Esophagus muscularis mucosa (tissue), 4 donors: ENCODE measurements around the gene RTCB. TPM values are rescaled to one million over a fixed set of nuclear protein-coding genes. Genes with fewer than 3 reads are reported as not detected.
A peak's percentile ranks its signal among the peaks of the same experiment; 100 is the strongest.

ENCODE experiments used
- DNase-seq: peaks from one replicate; pipeline ENCODE4 v3.0.0-alpha.2; 2017; ENCODE audit errors: extremely low spot score
- H3K27ac ChIP-seq, 4 donors: fragments of 200-600 bp; sonication (generic); replicated peaks in 1 of 4; 1 replicate in 3 of 4; 2 replicates in 1 of 4; pipeline ENCODE4 v1.5.1; 2016 to 2019; ENCODE audit warnings: mild to moderate bottlenecking in 1 of 4
- H3K27me3 ChIP-seq, 4 donors: fragments of 200-600 bp; sonication (generic); one replicate each; pipeline versions ENCODE4 v1.5.1 to v1.6.0; 2016 to 2019
- H3K36me3 ChIP-seq, 4 donors: fragments of 200-600 bp; sonication (generic); one replicate each; pipeline ENCODE4 v1.5.1; 2016 to 2019
- H3K4me1 ChIP-seq, 4 donors: fragments of 200-600 bp; sonication (generic); one replicate each; pipeline ENCODE4 v1.5.1; 2016 to 2019
- H3K4me3 ChIP-seq, 4 donors: fragments of 200-600 bp; sonication (generic); 1 replicate in 2 of 4; 2 replicates in 2 of 4; pipeline ENCODE4 v1.5.1; 2016 to 2019; ENCODE audit warnings: mild to moderate bottlenecking in 4 of 4, moderate library complexity in 1 of 4
- H3K9me3 ChIP-seq, 4 donors: fragments of 200-600 bp; sonication (generic); 1 replicate in 3 of 4; 2 replicates in 1 of 4; pipeline ENCODE4 v1.5.1; 2016 to 2019
- EP300 ChIP-seq: sonication (generic); formaldehyde crosslinking; IDR thresholded peaks from one replicate; pipeline ENCODE4 v1.6.1; 2017; ENCODE audit warnings: antibody characterized with exemption
- POLR2A ChIP-seq: fragments of 450-650 bp; IDR thresholded peaks from one replicate; pipeline ENCODE4 v1.6.1; 2017; ENCODE audit warnings: antibody characterized with exemption, moderate library complexity, mild to moderate bottlenecking, low read depth
- POLR2AphosphoS5 ChIP-seq, 2 donors: sonication (generic); formaldehyde crosslinking; IDR thresholded peaks; one replicate each; pipeline ENCODE4 v1.6.1; 2017; ENCODE audit warnings: antibody characterized with exemption in 2 of 2
- WGBS: methylation state at CpG from one replicate; pipeline ENCODE4 v1.1.5; 2018; 5-methylcytosine and 5-hydroxymethylcytosine counted together
- intact Hi-C: fragments of 100-400 bp; cut with DNase I; formaldehyde crosslinking; loops from one replicate; pipeline ENCODE4 v1.15.1; 2023
- total RNA-seq, 4 donors: library from RNA; depleted of rRNA; stranded (reverse); fragments of >200 nt; gene quantifications; one replicate each; pipeline versions ENCODE4 v1.1.0 to v1.2.1, GENCODE V29; 2016
- TF ChIP-seq, protein P1 (sequence below), 3 experiments: fragments of 200-600 bp in 2 of 3; fragments of 450-650 bp in 1 of 3; sonication (generic) in 2 of 3; IDR thresholded peaks; one replicate each; pipeline ENCODE4 v1.5.1; 2017 to 2019; ENCODE audit warnings: antibody characterized with exemption in 3 of 3, mild to moderate bottlenecking in 2 of 3, moderate library complexity in 1 of 3

Gene RTCB
- total RNA-seq, 4 donors from 2014 or later, result 46.9 to 71.0 (median 59.1) TPM

DNA sequence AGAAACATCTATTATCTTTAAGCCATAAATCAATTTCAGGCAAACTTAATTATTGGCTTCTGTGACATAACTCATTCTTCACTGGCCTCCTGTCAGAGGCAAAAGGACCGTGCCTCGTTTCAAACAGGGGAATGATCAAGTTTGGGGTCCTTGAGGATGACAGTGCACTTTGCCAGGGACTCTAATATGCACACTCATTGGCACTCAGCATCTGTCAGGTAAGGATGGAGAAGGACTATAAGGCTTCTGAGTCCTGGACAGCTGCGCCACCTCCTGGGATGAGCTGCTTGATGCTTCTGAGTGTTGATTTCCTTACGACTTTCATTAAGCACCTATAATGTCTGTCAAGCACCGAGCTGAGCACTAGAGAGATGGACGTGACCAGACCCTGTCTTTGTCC, 32.0 kb upstream of the RTCB start:
- no peak for DNase-seq
- Histone ChIP-seq H3K27me3 (peaks cover 0 to 52% (median 0%) of the 10 kb centered on the region in 4 donors), H3K4me3 (no peak overlapping the region), H3K36me3 (no peaks in the 10 kb centered on the region), H3K27ac (no peak overlapping the region), H3K4me1 (no peaks in the 10 kb centered on the region), H3K9me3 (no peaks in the 10 kb centered on the region)
- 70% methylated on average over 6 of the region's 6 CpGs for WGBS
- intact Hi-C loops, result no loop called here
- TF ChIP-seq POLR2A (no peak), EP300 (no peak), POLR2AphosphoS5 (IDR thresholded peaks at IDR 0.05) (no peak)
- TF ChIP-seq, protein P1, sequence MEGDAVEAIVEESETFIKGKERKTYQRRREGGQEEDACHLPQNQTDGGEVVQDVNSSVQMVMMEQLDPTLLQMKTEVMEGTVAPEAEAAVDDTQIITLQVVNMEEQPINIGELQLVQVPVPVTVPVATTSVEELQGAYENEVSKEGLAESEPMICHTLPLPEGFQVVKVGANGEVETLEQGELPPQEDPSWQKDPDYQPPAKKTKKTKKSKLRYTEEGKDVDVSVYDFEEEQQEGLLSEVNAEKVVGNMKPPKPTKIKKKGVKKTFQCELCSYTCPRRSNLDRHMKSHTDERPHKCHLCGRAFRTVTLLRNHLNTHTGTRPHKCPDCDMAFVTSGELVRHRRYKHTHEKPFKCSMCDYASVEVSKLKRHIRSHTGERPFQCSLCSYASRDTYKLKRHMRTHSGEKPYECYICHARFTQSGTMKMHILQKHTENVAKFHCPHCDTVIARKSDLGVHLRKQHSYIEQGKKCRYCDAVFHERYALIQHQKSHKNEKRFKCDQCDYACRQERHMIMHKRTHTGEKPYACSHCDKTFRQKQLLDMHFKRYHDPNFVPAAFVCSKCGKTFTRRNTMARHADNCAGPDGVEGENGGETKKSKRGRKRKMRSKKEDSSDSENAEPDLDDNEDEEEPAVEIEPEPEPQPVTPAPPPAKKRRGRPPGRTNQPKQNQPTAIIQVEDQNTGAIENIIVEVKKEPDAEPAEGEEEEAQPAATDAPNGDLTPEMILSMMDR (IDR thresholded peaks at IDR 0.05), result no peak

DNA sequence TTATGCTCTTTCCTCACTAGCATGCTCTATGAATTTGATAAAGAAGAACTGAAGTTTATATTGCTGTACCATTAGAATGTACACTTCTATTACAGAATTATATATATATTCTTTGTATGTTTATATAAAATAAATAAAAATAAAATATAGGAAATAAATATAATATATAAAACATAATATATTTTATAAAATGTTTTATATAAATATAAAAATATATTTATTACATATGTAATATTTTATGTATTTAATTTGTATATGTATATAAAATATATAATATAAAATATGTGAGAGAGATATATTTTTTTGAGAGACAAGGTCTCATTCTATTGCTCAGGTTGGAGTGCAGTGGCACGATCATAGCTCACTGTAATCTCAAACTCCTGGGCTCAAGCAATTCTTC, 18.3 kb upstream of the RTCB start:
- no peaks in the 10 kb centered on the region for H3K36me3 ChIP-seq
- TF ChIP-seq, protein P1 (IDR thresholded peaks at IDR 0.05), result no peak
- TF ChIP-seq POLR2AphosphoS5 (IDR thresholded peaks at IDR 0.05) (no peak), EP300 (no peak)
- H3K4me1 ChIP-seq, result no peaks in the 10 kb centered on the region
- DNase-seq, result no peak
- no peak overlapping the region for H3K4me3 ChIP-seq
- H3K27me3 ChIP-seq, result peaks cover 0 to 16% (median under 1%) of the 10 kb centered on the region in 4 donors
- H3K27ac ChIP-seq, result no peak overlapping the region
- intact Hi-C loops, result no loop called here
- no peaks in the 10 kb centered on the region for H3K9me3 ChIP-seq
- WGBS, result 71% methylated on average over 1 of the region's 1 CpG

DNA sequence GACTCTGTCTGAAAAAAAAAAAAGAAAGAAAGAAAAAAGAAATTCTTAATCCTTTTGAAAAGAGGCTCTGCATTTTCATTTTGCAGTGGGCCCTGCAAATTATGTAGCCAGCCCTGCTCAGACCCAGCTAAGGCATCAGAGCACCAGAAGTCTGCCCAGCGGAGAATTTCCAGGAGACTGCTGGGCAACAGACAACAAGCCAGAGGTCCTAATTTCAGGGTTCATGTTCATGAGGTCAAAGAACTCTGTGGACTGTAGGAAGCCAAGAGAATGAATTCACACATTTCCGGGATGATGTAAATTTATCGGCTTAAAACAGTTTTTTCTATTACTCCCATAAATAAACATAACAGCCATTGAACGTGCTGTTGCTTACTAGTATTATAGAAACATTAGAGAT, 14.8 kb upstream of the RTCB start:
- no peaks in the 10 kb centered on the region for H3K9me3 ChIP-seq
- DNase-seq, result no peak
- H3K27ac ChIP-seq, result no peak overlapping the region
- WGBS, result 76% methylated on average over 4 of the region's 4 CpGs
- H3K4me3 ChIP-seq, result no peak overlapping the region
- no peaks in the 10 kb centered on the region for H3K36me3 ChIP-seq
- H3K27me3 ChIP-seq, result peaks cover 0 to 25% (median 0%) of the 10 kb centered on the region in 4 donors
- TF ChIP-seq, protein P1 (IDR thresholded peaks at IDR 0.05), result no peak
- TF ChIP-seq POLR2A (no peak), EP300 (no peak), POLR2AphosphoS5 (IDR thresholded peaks at IDR 0.05) (no peak)
- H3K4me1 ChIP-seq, result no peaks in the 10 kb centered on the region
- intact Hi-C loops, result no loop called here

DNA sequence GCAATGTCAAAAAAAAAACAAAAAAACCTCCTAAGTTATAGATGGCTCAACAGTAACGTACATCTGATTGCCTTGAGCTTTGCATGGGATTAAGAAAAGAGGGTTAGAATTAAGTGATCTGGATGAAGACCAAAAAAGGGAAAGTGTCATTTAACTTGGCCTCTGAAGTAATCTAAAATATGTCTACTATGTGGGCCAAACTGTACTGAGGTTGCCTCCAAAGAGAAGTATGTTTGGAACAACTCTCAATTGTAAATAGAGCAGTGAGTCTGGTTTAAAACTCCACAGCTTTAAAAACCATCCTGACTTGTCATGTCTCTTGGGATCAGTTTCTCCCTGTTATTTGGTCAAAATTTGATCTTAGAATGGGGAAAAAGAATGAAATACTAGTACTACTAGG, 11.6 kb upstream of the RTCB start:
- 68% methylated on average over 1 of the region's 1 CpG for WGBS
- Histone ChIP-seq H3K9me3 (no peaks in the 10 kb centered on the region), H3K4me1 (no peaks in the 10 kb centered on the region), H3K36me3 (no peaks in the 10 kb centered on the region), H3K27ac (no peak overlapping the region), H3K27me3 (peaks cover 0 to 32% (median 0%) of the 10 kb centered on the region in 4 donors), H3K4me3 (no peak overlapping the region)
- TF ChIP-seq POLR2A, result no peak
- no peak for TF ChIP-seq EP300
- TF ChIP-seq POLR2AphosphoS5 (IDR thresholded peaks at IDR 0.05), result no peak
- TF ChIP-seq, protein P1 (IDR thresholded peaks at IDR 0.05), result no peak
- peak; percentile 1 for DNase-seq
- intact Hi-C loops, result no loop called here

DNA sequence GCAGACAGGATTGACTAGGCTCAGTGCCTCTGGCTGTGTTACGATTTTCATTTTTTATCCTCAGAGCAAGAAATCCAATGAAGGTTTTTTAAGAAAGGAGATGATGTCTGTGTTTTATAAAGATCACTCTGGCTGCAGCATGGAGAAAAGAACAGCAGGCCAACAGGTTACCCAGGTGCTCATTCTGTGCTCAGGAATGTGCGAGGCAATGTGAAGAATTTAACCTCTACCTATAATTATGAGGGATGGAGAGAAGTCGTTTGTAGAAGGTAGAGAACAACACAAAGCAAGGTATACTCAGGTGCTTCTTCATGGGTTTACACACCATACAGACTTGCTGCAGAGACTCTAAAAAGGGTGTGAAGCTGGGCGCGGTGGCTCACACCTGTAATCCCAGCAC, 10.0 kb upstream of the RTCB start:
- peak; percentile 47 for DNase-seq
- WGBS, result 81% methylated on average over 5 of the region's 5 CpGs
- TF ChIP-seq EP300 (no peak), POLR2A (no peak), POLR2AphosphoS5 (IDR thresholded peaks at IDR 0.05) (no peak)
- TF ChIP-seq, protein P1 (IDR thresholded peaks at IDR 0.05), result no peak
- no peak overlapping the region for H3K4me3 ChIP-seq
- intact Hi-C loops, result no loop called here
- H3K27me3 ChIP-seq, result peaks cover 0 to 41% (median 0%) of the 10 kb centered on the region in 4 donors
- no peaks in the 10 kb centered on the region for H3K4me1 ChIP-seq
- no peaks in the 10 kb centered on the region for H3K9me3 ChIP-seq
- no peak overlapping the region for H3K27ac ChIP-seq
- H3K36me3 ChIP-seq, result no peaks in the 10 kb centered on the region
